HG03521 (cell line): ENCODE data around the gene TBC1D1.

ENCODE experiments used
- ATAC-seq: cut with Tn5 transposase; IDR thresholded peaks from one replicate; pipeline ENCODE4 v1.9.1; 2021; ENCODE audit warnings: mild to moderate bottlenecking, moderate library complexity; ENCODE audit not compliant: unreplicated experiment

Gene TBC1D1

GRCh38 chr4:37988670-37989069 is 97.8 kb downstream of the TBC1D1 start:
- no peak for ATAC-seq

- ATAC-seq = no peak
Observed at GRCh38 chr4:37989398-37990260, 98.7 kb downstream of the TBC1D1 start.

GRCh38 chr4:37990731-37991245 is 99.9 kb downstream of the TBC1D1 start:
- no peak for ATAC-seq

GRCh38 chr4:37991623-37992410 is 100.9 kb downstream of the TBC1D1 start:
- no peak for ATAC-seq

- ATAC-seq = no peak
Observed at GRCh38 chr4:37993806-37994205, 102.9 kb downstream of the TBC1D1 start.

GRCh38 chr4:37994569-37994968 is 103.7 kb downstream of the TBC1D1 start:
- peak; percentile 70 for ATAC-seq

- no peak for ATAC-seq
Observed at GRCh38 chr4:37995299-37995821, 104.5 kb downstream of the TBC1D1 start.

- no peak for ATAC-seq
Observed at GRCh38 chr4:37995981-37996775, 105.3 kb downstream of the TBC1D1 start.

GRCh38 chr4:37998226-37998625 is 107.3 kb downstream of the TBC1D1 start:
- no peak for ATAC-seq

GRCh38 chr4:37999000-37999716 is 108.3 kb downstream of the TBC1D1 start:
- ATAC-seq = no peak

- ATAC-seq = no peak
Observed at GRCh38 chr4:37999965-38000364, 109.1 kb downstream of the TBC1D1 start.

- no peak for ATAC-seq
Observed at GRCh38 chr4:38001927-38002326, 111.0 kb downstream of the TBC1D1 start.

GRCh38 chr4:38002451-38003071 is 111.7 kb downstream of the TBC1D1 start:
- no peak for ATAC-seq

GRCh38 chr4:38003102-38003501 is 112.2 kb downstream of the TBC1D1 start:
- ATAC-seq = no peak

GRCh38 chr4:38003628-38004027 is 112.7 kb downstream of the TBC1D1 start:
- ATAC-seq = no peak

- no peak for ATAC-seq
Observed at GRCh38 chr4:38004062-38004461, 113.2 kb downstream of the TBC1D1 start.

- no peak for ATAC-seq
Observed at GRCh38 chr4:38004887-38005286, 114.0 kb downstream of the TBC1D1 start.

- ATAC-seq = no peak
Observed at GRCh38 chr4:38005637-38006036, 114.8 kb downstream of the TBC1D1 start.

GRCh38 chr4:38007645-38008044 is 116.8 kb downstream of the TBC1D1 start:
- ATAC-seq = no peak

- ATAC-seq = no peak
Observed at GRCh38 chr4:38008571-38009021, 117.7 kb downstream of the TBC1D1 start.
